ENCODE results near the gene HK1.
A peak's percentile ranks its signal among the peaks of the same experiment; 100 is the strongest.

Gene HK1

DNA sequence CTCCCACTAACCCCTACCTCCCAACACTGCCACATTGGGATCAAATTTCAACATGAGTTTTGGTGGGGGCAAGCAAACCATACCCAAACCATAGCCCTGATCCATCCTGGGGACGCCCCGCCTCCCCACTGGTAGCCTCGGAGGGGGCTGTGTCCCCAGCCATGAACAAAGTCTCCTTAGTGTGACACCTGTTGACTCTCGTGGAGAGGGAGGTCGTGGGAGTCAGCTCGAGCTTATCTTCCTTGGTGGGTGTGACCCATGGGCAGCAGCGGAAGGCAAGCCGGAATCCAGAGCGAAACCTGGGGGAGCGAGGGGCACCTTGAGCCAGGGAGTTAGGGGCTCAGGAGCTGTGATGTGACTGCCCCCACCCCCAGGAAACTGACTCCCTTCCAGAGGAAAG lies 126.5 kb downstream of the HK1 start:
- Histone ChIP-seq H4K5ac (ENCODE audit: low read length) (no peak overlapping the region), H3K27ac (ENCODE audit: low read depth, low read length) (no peak overlapping the region)
- no CpG with 5 or more reads among the region's 10 CpGs for WGBS (ENCODE audit: extremely low coverage, insufficient coverage, low lambda C conversion rate)

DNA sequence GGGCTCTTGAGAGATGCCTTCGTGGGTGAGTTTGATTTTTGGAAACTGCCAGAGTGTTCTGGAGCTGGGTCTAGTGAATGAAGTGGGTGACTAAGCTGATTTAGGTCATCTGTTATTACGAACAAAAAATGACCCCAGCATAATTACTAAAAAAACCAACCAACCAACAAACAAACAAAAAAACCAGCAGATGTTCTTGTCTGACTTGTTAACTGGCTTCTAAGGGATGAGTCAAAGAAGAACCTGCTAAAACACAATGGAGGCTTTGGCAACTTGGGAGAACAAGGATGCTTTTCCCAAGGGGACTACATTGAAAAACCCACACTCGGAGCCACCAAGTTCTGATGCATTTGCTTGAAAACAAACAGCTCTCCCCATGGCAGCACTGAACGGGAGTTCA lies 126.9 kb downstream of the HK1 start:
- Histone ChIP-seq H3K9ac (ENCODE audit: low read length) (no peak overlapping the region), H3K18ac (ENCODE audit: low read length) (no peak overlapping the region), H3K27ac (ENCODE audit: low read depth, low read length) (no peak overlapping the region), H3K23ac (ENCODE audit: low read length) (no peak overlapping the region), H3K79me2 (ENCODE audit: control insufficient read depth, insufficient read depth, low read length) (no peaks in the 10 kb centered on the region), H2BK5ac (ENCODE audit: low read length) (no peak overlapping the region), H4K5ac (ENCODE audit: low read length) (no peak overlapping the region), H3K27me3 (ENCODE audit: insufficient read depth, low read length, poor library complexity) (no peaks in the 10 kb centered on the region), H3K4me1 (ENCODE audit: control insufficient read depth, low read depth, low read length) (no peaks in the 10 kb centered on the region), H2BK15ac (replicated peaks; ENCODE audit: low read depth) (no peak overlapping the region), H4K8ac (ENCODE audit: low read depth, low read length) (no peak overlapping the region), H3K79me1 (ENCODE audit: low read length) (no peaks in the 10 kb centered on the region), H2BK120ac (ENCODE audit: low read depth, low read length) (no peak overlapping the region), H3K36me3 (ENCODE audit: control insufficient read depth, insufficient read depth, low read length) (no peaks in the 10 kb centered on the region), H3K4me3 (ENCODE audit: low read length) (no peak overlapping the region), H3K56ac (ENCODE audit: low read length) (no peak overlapping the region), H3K4me2 (ENCODE audit: low read length) (no peak overlapping the region), H2AK5ac (ENCODE audit: low read length) (no peak overlapping the region), H3K4ac (ENCODE audit: low read depth, low read length) (no peak overlapping the region)
- WGBS (ENCODE audit: extremely low coverage, insufficient coverage, low lambda C conversion rate) = no CpG with 5 or more reads among the region's 4 CpGs
- no peak for DNase-seq

More for the DNA sequence above, 126.5 kb downstream of the HK1 start:
- no peaks in the 10 kb centered on the region for H3K79me2 ChIP-seq (ENCODE audit: control insufficient read depth, insufficient read depth, low read length)
- H3K79me1 ChIP-seq (ENCODE audit: low read length) = no peaks in the 10 kb centered on the region
- no peak overlapping the region for H3K9ac ChIP-seq (ENCODE audit: low read length)
- no peak overlapping the region for H2AK5ac ChIP-seq (ENCODE audit: low read length)
- no peak overlapping the region for H3K4ac ChIP-seq (ENCODE audit: low read depth, low read length)
- no peaks in the 10 kb centered on the region for H3K4me1 ChIP-seq (ENCODE audit: control insufficient read depth, low read depth, low read length)
- no peak overlapping the region for H4K8ac ChIP-seq (ENCODE audit: low read depth, low read length)
- H3K23ac ChIP-seq (ENCODE audit: low read length) = no peak overlapping the region
- no peak overlapping the region for H3K56ac ChIP-seq (ENCODE audit: low read length)
- H2BK5ac ChIP-seq (ENCODE audit: low read length) = no peak overlapping the region
- H3K4me2 ChIP-seq (ENCODE audit: low read length) = no peak overlapping the region
- H3K36me3 ChIP-seq (ENCODE audit: control insufficient read depth, insufficient read depth, low read length) = peaks cover under 1% of the 10 kb centered on the region
- no peak overlapping the region for H2BK15ac ChIP-seq (replicated peaks; ENCODE audit: low read depth)
- no peak overlapping the region for H2BK120ac ChIP-seq (ENCODE audit: low read depth, low read length)
- H3K4me3 ChIP-seq (ENCODE audit: low read length) = no peak overlapping the region
- no peaks in the 10 kb centered on the region for H3K27me3 ChIP-seq (ENCODE audit: insufficient read depth, low read length, poor library complexity)
- no peak for DNase-seq
- H3K18ac ChIP-seq (ENCODE audit: low read length) = no peak overlapping the region

DNA sequence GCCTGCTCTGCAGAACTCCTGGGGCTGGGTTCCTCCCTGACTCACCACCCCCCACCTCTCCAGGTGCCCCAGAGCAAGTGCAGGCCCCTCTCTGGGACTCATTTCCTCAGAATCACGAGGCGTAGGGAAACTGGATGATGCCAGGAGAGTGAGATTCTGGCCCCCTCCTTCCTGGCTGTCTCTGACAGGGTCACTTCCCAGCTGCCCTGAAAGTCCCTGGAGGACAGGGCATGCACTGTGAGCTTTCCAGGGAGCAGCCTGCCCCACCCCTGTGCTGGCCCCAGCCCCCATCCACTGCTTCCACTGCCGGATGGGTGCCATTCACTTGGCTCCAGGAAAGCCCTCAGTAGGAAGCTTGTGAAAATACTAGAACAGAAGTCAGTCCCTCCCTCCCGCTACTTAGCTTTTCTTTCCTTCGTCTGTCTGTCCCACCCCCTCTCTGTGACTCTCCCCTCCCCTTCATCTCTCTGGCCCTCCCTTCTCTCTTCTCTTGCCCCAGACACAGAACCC lies 128.1 kb downstream of the HK1 start:
- no peaks in the 10 kb centered on the region for H3K27me3 ChIP-seq (ENCODE audit: insufficient read depth, low read length, poor library complexity)
- no peak overlapping the region for H3K27ac ChIP-seq (ENCODE audit: low read depth, low read length)
- H4K8ac ChIP-seq (ENCODE audit: low read depth, low read length) = no peak overlapping the region
- no peak overlapping the region for H3K4me3 ChIP-seq (ENCODE audit: low read length)
- no peak overlapping the region for H3K18ac ChIP-seq (ENCODE audit: low read length)
- H3K56ac ChIP-seq (ENCODE audit: low read length) = no peak overlapping the region
- no peak overlapping the region for H3K9ac ChIP-seq (ENCODE audit: low read length)
- no peak overlapping the region for H3K4me2 ChIP-seq (ENCODE audit: low read length)
- DNase-seq = peak; percentile 58
- no peak overlapping the region for H4K5ac ChIP-seq (ENCODE audit: low read length)
- no peaks in the 10 kb centered on the region for H3K36me3 ChIP-seq (ENCODE audit: control insufficient read depth, insufficient read depth, low read length)
- H2BK120ac ChIP-seq (ENCODE audit: low read depth, low read length) = no peak overlapping the region
- H3K79me1 ChIP-seq (ENCODE audit: low read length) = no peaks in the 10 kb centered on the region
- no peak overlapping the region for H2AK5ac ChIP-seq (ENCODE audit: low read length)
- no peak overlapping the region for H3K4ac ChIP-seq (ENCODE audit: low read depth, low read length)
- no peak overlapping the region for H2BK5ac ChIP-seq (ENCODE audit: low read length)
- H3K4me1 ChIP-seq (ENCODE audit: control insufficient read depth, low read depth, low read length) = no peaks in the 10 kb centered on the region
- WGBS (ENCODE audit: extremely low coverage, insufficient coverage, low lambda C conversion rate) = no CpG with 5 or more reads among the region's 5 CpGs
- H3K79me2 ChIP-seq (ENCODE audit: control insufficient read depth, insufficient read depth, low read length) = no peaks in the 10 kb centered on the region
- no peak overlapping the region for H3K23ac ChIP-seq (ENCODE audit: low read length)
- no peak overlapping the region for H2BK15ac ChIP-seq (replicated peaks; ENCODE audit: low read depth)

DNA sequence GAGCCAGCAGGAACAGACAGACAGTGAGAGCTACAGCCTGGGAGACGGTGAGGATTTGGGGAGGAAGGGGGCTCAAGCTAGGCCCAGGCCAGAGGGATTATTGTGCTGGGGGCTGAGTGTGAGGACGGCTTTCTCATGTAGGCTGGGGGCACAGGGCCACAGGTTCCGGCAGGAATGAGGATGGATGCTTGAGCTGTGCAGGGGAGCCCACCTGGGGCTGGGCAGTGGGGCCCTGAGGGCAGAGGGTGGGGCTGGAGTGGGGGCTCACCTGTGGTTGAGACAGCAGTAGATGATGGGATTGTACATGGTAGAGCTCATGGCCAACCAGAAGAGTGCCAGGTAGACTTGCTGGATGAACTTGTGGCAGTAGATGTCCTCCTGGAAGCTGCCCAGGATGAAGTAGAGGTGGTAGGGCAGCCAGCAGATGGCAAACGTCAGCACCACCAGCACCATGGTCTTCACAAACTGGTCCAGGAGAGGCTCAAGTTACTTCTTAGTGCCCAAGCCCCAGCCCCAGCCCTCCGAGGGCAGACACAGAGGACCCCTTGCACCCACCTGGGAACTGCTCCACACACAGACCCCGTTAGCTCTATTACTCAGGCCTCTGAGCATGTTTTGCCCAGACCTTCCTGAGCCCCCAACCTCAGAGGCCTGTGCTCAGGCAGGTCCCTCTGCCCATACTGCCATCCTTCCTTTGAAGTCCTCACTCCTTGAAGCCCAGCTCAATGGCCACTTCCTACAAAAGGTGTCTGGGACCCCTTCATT lies 128.7 kb downstream of the HK1 start:
- Histone ChIP-seq H2AK5ac (ENCODE audit: low read length) (no peak overlapping the region), H3K27ac (ENCODE audit: low read depth, low read length) (no peak overlapping the region), H3K4me2 (ENCODE audit: low read length) (no peak overlapping the region), H3K4ac (ENCODE audit: low read depth, low read length) (no peak overlapping the region), H3K4me3 (ENCODE audit: low read length) (no peak overlapping the region), H4K8ac (ENCODE audit: low read depth, low read length) (no peak overlapping the region), H2BK5ac (ENCODE audit: low read length) (no peak overlapping the region), H3K9ac (ENCODE audit: low read length) (no peak overlapping the region), H3K23ac (ENCODE audit: low read length) (no peak overlapping the region), H3K79me2 (ENCODE audit: control insufficient read depth, insufficient read depth, low read length) (no peaks in the 10 kb centered on the region), H4K5ac (ENCODE audit: low read length) (no peak overlapping the region), H2BK120ac (ENCODE audit: low read depth, low read length) (no peak overlapping the region), H3K18ac (ENCODE audit: low read length) (no peak overlapping the region), H3K4me1 (ENCODE audit: control insufficient read depth, low read depth, low read length) (no peaks in the 10 kb centered on the region), H2BK15ac (replicated peaks; ENCODE audit: low read depth) (no peak overlapping the region), H3K36me3 (ENCODE audit: control insufficient read depth, insufficient read depth, low read length) (no peaks in the 10 kb centered on the region), H3K27me3 (ENCODE audit: insufficient read depth, low read length, poor library complexity) (no peaks in the 10 kb centered on the region), H3K56ac (ENCODE audit: low read length) (no peak overlapping the region), H3K79me1 (ENCODE audit: low read length) (no peaks in the 10 kb centered on the region)
- no peak for DNase-seq
- no CpG with 5 or more reads among the region's 6 CpGs for WGBS (ENCODE audit: extremely low coverage, insufficient coverage, low lambda C conversion rate)

DNA sequence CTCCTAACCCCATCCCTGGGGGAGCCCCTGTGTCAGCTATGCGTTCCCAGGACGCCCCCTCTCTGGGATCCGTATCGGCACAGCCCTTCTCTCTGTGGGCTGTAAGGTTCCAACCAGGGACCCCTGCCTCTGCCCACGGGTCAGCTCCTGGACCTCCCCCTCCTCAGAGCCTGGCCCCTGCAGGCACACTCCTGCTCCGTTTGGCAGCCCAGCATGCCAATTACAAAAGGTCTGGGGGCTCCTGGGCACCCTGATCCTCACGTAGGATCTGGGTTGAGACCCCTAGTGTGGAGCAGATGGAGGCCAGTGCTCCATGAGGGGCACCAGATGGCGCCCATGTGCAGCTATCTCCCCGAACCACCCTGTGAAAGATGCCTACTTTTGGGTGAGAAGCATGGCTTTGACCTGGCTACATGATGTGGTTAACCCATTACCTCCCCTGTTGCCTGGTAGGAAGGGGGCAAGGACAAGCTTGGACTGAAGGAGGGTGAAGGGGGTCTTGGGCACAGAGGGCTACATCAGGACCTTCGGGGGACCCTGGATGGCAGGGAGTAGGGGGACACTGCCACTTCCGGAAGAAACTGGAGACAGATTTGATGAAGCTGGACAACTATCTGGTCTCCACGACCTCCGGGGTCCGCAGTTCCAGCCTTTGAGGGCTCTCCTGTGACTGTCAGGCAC lies 129.5 kb downstream of the HK1 start:
- H4K8ac ChIP-seq (ENCODE audit: low read depth, low read length) = no peak overlapping the region
- no peak overlapping the region for H3K4me2 ChIP-seq (ENCODE audit: low read length)
- no peaks in the 10 kb centered on the region for H3K27me3 ChIP-seq (ENCODE audit: insufficient read depth, low read length, poor library complexity)
- H2BK5ac ChIP-seq (ENCODE audit: low read length) = no peak overlapping the region
- no peak overlapping the region for H3K27ac ChIP-seq (ENCODE audit: low read depth, low read length)
- H2AK5ac ChIP-seq (ENCODE audit: low read length) = peak overlapping the region; percentile 32
- H3K79me2 ChIP-seq (ENCODE audit: control insufficient read depth, insufficient read depth, low read length) = no peaks in the 10 kb centered on the region
- no peaks in the 10 kb centered on the region for H3K4me1 ChIP-seq (ENCODE audit: control insufficient read depth, low read depth, low read length)
- no peak overlapping the region for H2BK120ac ChIP-seq (ENCODE audit: low read depth, low read length)
- no peaks in the 10 kb centered on the region for H3K36me3 ChIP-seq (ENCODE audit: control insufficient read depth, insufficient read depth, low read length)
- no peak overlapping the region for H3K4ac ChIP-seq (ENCODE audit: low read depth, low read length)
- no peak overlapping the region for H3K18ac ChIP-seq (ENCODE audit: low read length)
- no peak overlapping the region for H2BK15ac ChIP-seq (replicated peaks; ENCODE audit: low read depth)
- H3K9ac ChIP-seq (ENCODE audit: low read length) = peak overlapping the region; percentile 24
- no peak overlapping the region for H3K4me3 ChIP-seq (ENCODE audit: low read length)
- H4K5ac ChIP-seq (ENCODE audit: low read length) = no peak overlapping the region
- H3K23ac ChIP-seq (ENCODE audit: low read length) = no peak overlapping the region
- no peaks in the 10 kb centered on the region for H3K79me1 ChIP-seq (ENCODE audit: low read length)
- H3K56ac ChIP-seq (ENCODE audit: low read length) = peak overlapping the region; percentile 62
- no CpG with 5 or more reads among the region's 14 CpGs for WGBS (ENCODE audit: extremely low coverage, insufficient coverage, low lambda C conversion rate)
- DNase-seq = peak; percentile 70

Measured in mesendoderm (in vitro differentiated cells).